ENCODE data around the gene ADIPOR1.
A peak's percentile ranks its signal among the peaks of the same experiment; 100 is the strongest.

Gene ADIPOR1

GRCh38 chr1:202972046-202972445 lies 13.9 kb upstream of the ADIPOR1 start:
- no peak for DNase-seq (ENCODE audit: low spot score)

- peak; percentile 78 for DNase-seq (ENCODE audit: low spot score)
Observed at GRCh38 chr1:202968895-202969295, 10.8 kb upstream of the ADIPOR1 start.

- DNase-seq (ENCODE audit: low spot score): no peak
Observed at GRCh38 chr1:202968351-202968750, 10.2 kb upstream of the ADIPOR1 start.

GRCh38 chr1:202967684-202968281 lies 9.7 kb upstream of the ADIPOR1 start:
- DNase-seq (ENCODE audit: low spot score): peak; percentile 37

- no peak for DNase-seq (ENCODE audit: low spot score)
Observed at GRCh38 chr1:202966006-202966898, 8.1 kb upstream of the ADIPOR1 start.

GRCh38 chr1:202965422-202965821 lies 7.3 kb upstream of the ADIPOR1 start:
- DNase-seq (ENCODE audit: low spot score): no peak

GRCh38 chr1:202964791-202965410 lies 6.8 kb upstream of the ADIPOR1 start:
- DNase-seq (ENCODE audit: low spot score): no peak

GRCh38 chr1:202961220-202961880 lies 3.2 kb upstream of the ADIPOR1 start:
- DNase-seq (ENCODE audit: low spot score): no peak

GRCh38 chr1:202959276-202959620 lies 1.1 kb upstream of the ADIPOR1 start:
- no peak for DNase-seq (ENCODE audit: low spot score)

- DNase-seq (ENCODE audit: low spot score): no peak
Observed at GRCh38 chr1:202958544-202959275, 598 bp upstream of the ADIPOR1 start.

- no peak for DNase-seq (ENCODE audit: low spot score)
Observed at GRCh38 chr1:202956969-202957368, 1.1 kb downstream of the ADIPOR1 start.

- DNase-seq (ENCODE audit: low spot score): no peak
Observed at GRCh38 chr1:202954057-202954745, 3.9 kb downstream of the ADIPOR1 start.

- no peak for DNase-seq (ENCODE audit: low spot score)
Observed at GRCh38 chr1:202953392-202953791, 4.7 kb downstream of the ADIPOR1 start.

- peak; percentile 50 for DNase-seq (ENCODE audit: low spot score)
Observed at GRCh38 chr1:202952818-202953217, 5.3 kb downstream of the ADIPOR1 start.

- no peak for DNase-seq (ENCODE audit: low spot score)
Observed at GRCh38 chr1:202952099-202952498, 6.0 kb downstream of the ADIPOR1 start.

GRCh38 chr1:202951437-202951836 lies 6.7 kb downstream of the ADIPOR1 start:
- no peak for DNase-seq (ENCODE audit: low spot score)

GRCh38 chr1:202945483-202945882 lies 12.6 kb downstream of the ADIPOR1 start:
- DNase-seq (ENCODE audit: low spot score): no peak

- DNase-seq (ENCODE audit: low spot score): no peak
Observed at GRCh38 chr1:202944438-202944921, 13.6 kb downstream of the ADIPOR1 start.

GRCh38 chr1:202942426-202942825 lies 15.7 kb downstream of the ADIPOR1 start:
- no peak for DNase-seq (ENCODE audit: low spot score)

GRCh38 chr1:202941372-202941771 lies 16.7 kb downstream of the ADIPOR1 start:
- no peak for DNase-seq (ENCODE audit: low spot score)

- no peak for DNase-seq (ENCODE audit: low spot score)
Observed at GRCh38 chr1:202940561-202940960, 17.6 kb downstream of the ADIPOR1 start.
